HG03064 (cell line): ENCODE results near the gene ZNF512.
"Not testable (repeated sequence)": the region's sequence is repeated elsewhere in the genome, so short reads cannot be mapped to it uniquely, and the experiment has no call there.

ENCODE experiments used
- ATAC-seq: cut with Tn5 transposase; IDR thresholded peaks from one replicate; pipeline ENCODE4 v1.9.1; 2021; ENCODE audit warnings: low read depth; ENCODE audit not compliant: unreplicated experiment

Gene ZNF512

DNA sequence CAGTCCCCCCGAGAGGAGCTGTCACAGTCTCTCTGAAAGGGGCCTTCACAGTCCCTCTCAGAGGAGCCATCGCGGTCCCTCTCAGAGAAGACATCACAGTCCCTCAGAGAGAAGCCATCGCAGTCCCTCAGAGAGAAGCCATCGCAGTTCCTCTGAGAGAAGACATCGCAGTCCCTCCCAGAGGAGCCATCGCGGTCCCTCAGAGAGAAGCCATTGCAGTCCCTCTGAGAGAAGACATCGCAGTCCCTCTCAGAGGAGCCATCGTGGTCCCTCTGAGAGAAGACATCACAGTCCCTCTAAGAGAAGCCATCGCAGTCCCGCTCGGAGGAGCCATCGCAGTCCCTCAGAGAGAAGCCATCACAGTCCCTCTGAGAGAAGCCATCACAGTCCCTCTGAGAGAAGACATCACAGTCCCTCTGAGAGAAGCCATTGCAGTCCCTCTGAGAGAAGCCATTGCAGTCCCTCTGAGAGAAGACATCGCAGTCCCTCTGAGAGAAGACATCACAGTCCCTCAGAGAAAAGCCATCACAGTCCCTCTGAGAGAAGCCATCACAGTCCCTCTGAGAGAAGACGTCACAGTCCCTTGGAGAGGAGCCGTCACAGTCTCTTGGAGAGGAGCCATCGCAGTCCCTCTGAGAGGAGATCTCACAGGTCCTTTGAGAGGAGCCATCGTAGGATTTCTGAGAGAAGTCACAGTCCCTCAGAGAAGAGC is 1.3 kb upstream of the ZNF512 start:
- no peak for ATAC-seq

DNA sequence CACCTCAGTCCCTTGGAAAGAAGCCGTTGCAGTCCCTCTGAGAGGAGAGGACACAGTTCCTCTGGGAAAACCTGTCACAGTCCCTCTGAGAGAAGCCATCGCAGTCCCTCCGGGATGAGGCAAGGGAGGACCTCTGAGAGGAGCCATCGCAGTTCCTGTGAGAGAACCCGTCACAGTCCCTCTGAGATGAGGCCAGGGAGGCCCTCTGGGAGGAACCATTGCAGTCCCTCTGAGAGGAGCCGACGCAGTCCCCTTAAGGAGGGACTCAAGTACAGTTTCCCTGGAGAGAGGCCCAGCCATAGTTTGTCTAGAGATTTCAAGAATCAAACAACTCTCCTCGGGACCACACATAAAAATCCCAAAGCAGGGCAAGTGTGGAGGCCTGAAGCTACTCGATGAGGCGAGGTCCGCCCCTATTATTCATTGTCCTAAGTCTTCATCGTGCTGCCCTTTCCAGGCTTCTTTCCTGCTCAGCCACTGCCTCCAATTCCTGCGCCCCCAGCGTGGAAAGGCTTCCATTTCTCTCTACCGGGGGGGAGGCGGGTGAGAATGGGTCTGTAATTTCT is 630 bp upstream of the ZNF512 start:
- ATAC-seq, result no peak

DNA sequence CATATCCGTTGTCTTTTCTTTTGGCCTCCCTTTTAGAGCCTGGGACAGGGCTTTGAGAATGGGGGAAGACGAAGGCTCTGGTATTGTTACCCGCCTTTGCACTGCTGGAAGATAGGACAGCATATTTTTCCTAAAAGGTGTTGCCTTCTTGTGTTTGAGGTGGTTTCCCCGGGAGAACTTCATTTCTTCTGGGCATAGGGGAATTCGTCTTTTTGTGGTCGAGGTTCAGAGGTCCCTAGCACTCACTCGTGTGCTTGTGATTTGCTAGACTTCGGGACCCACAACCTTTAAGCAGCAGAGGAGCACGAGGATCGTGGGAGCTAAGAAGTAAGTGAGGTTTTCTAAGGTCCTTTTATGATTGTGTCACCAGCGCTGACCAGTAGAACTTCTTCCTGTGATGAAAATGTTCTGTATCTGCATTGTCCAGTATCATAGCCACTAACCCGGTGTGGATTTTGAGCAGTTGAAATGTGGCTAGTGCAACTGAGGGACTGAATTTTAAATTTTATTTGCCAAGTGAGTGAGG is 611 bp downstream of the ZNF512 start:
- no peak for ATAC-seq

DNA sequence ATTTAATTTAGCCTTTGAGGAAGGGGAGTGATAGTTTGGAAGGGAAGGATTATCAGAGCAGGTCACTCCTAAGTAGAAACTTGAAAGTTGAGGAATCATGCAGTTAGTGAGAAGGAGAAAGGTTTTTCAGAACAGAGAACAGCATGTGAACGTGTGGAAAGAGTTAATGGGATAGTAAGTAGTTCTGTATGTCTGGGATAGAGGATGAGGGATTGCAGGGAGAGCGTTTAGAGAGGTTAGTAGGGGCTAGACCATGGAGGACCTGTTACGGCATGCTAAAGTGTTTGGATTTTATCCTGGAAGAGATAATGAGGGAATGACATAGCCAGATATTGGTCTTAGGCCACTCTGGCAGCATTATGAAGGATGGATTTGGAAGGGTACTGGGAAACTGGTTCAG is 1.8 kb downstream of the ZNF512 start:
- ATAC-seq, result no peak

DNA sequence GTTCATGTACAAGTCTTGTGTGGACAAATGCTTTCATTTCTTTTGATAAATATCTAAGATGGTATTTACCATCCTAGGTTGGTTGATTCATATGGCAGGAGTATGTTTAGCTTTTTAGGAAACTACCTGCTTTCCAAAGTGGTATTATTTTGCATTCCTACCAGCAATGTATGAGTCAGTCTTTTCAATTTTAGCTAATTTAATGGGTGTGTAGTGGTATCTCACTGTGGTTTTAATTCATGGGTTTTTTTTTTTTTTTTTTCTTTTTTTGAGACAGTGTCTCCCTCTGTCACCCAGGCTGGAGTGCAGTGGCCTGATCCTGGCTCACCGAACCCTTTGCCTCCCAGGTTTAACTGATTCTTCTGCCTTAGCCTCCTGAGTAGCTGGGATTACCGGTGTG is 4.2 kb downstream of the ZNF512 start:
- ATAC-seq, result no peak

DNA sequence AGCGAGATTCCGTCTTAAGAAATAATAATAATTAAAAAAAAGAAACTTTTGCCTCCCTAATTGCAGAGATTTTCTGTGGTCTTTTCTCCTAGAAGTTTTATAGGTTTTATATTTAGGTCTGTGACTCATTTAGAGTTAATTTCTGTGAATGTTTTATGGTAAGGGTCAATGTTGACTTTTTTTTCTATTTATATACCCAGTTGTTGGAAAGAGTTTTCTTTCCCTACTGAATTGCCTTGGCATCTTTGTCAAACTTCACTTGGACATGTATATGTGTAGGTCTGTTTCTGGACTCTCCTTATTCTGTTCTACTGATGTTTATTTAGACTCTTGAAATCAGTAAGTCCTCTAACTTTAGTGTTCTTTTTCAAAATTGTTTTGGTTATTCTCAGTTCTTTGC is 5.5 kb downstream of the ZNF512 start:
- ATAC-seq, result no peak

DNA sequence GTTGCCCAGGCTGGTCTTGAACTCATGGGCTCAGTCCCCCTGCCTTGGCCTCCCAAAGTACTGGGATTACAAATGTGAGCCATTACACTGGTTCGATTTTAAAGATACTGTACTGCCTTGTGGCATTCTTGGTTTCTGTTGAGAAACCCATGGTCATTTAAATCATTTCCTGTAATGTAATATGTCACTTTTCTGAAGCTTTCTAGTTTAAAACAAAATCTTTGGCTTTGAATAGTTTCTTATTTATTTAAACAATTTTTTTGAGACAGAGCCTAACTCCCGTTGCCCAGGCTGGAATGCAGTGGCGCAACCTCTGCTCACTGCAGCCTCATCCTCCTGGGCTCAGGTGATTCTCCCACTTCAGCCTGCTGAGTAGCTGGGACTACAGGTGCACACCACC is 8.9 kb downstream of the ZNF512 start:
- no peak for ATAC-seq

DNA sequence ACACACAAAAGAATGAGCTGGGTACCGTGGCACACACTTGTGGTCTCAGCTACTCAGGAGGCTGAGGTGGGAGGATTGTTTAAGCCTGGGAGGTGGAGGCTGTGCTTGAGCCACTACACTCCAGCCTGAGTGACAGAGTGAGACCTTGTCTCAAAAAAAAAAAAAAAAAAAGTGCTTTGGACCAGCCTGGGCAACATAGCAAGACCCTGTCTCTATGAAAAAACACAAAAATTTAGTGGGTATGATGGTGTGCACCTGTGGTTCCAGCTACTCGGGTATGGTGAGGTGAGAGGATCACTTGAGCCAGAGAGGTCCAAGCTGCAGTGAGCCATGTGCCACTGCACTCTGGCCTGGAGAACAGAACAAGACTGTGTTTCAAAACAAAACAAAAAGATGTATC is 10.4 kb downstream of the ZNF512 start:
- no peak for ATAC-seq

DNA sequence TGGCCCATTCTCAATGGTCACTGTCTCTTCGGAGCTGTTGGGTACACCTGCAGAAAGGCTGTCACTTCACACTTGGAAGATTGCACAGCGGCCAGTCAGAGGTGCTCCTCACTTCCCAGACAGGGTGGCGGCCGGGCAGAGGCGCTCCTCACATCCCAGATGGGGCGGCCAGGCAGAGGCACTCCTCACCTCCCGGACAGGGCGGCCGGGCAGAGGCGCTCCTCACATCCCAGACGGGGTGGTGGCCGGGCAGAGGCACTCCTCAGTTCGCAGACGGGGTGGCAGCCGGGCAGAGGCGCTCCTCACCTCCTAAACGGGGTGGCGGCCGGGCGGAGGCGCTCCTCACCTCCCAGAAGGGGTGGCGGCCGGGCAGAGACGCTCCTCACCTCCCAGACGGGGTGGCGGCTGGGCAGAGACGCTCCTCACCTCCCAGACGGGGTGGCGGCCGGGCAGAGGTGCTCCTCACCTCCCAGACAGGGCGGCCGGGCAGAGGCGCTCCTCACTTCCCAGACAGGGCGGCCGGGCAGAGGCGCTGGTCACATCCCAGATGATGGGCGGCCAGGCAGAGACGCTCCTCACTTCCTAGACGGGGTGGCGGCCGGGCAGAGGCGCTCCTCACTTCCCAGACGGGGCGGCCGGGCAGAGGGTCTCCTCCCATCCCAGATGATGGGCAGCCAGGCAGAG is 11.3 kb downstream of the ZNF512 start:
- ATAC-seq, result not testable (repeated sequence)

DNA sequence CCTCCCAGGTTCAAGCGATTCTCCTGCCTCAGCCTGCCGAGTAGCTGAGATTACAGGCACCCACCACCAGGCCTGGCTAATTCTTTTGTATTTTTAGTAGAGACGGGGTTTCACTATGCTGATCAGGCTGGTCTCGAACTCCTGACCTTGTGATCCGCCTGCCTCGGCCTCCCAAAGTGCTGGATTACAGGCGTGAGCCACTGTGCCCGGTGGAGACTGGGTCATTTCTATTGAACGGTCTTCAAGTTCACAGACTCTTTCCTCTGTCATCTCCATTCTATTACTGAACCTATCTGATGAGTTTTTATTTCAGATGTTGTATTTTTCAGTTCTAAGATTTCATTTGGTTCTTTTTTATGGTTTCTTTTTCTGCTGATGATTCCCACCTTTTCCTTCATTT is 12.6 kb downstream of the ZNF512 start:
- ATAC-seq, result not testable (repeated sequence)

DNA sequence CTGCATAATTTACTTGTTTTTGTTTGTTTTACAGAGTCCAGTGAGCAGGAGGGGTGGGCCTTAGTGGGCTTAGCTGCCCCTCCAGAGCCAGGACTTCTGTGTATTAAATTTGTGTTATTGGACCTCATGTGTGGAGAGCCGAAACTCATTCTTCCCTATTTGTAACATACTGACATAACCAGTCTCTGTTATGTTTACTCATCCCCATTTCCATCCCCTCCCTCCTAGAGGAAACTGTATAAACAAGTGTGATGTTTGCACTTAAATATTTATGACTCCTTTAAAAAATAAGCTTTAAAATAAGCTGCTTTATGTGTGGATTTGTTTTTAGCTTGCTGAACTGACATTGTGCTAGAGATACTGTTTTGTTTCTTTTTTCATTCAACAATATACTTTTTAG is 13.8 kb downstream of the ZNF512 start:
- ATAC-seq, result no peak

DNA sequence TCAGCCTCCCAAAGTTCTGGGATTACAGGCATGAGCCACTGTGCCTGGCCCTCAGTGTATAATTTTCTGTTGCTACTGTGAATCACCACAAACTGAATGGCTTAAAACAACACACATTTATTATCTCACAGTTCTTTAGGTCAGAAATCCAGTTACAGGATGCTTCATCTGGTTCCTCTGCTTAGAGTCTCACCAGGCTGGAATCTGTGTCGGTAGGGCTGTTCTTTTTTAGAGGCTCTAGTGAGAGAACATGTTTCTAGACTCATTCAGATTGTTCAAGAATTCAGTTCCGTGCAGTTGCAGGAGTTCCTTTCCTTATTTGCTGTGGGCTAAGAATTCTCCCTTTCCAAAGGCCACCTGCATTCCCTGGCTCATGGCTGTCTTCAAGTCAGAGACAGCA is 23.8 kb downstream of the ZNF512 start:
- no peak for ATAC-seq

DNA sequence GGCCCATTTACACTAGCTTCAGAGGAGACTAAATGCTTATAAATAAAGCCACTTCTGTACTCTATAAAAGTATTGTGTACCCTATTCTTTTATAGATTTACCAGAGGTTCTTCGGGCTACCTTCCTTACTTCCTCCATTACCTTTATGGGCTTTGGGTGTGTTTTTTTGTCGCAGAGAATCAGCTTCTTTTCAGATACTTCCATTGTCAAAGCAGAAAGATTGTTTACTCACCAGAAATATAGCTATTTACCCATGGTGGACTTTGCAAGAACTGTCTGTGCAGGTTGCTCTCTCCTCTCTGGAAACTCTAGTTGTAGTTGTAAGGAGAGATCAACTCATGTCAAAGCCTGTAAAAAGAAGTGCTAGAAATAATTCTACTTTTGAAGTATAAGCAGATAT is 31.1 kb downstream of the ZNF512 start:
- ATAC-seq, result no peak

DNA sequence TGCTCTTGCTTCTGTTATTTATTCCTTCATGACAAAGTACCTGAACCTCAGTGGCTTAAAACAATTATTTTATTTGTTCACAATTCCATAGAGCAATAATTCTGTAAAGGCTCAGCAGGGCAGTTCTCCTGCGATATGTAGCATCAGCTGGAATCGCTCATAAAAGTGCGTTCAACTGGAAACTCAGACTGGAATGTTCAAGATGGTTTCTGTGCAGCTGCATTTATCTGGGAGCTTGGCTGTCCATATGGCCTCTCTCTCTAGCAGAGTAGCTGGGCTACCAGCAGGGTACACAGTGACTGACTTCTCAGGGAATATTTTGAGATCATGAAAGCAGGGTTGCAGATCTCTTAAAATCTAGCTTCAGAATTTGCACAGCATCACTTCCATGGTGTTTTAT is 32.5 kb downstream of the ZNF512 start:
- no peak for ATAC-seq

DNA sequence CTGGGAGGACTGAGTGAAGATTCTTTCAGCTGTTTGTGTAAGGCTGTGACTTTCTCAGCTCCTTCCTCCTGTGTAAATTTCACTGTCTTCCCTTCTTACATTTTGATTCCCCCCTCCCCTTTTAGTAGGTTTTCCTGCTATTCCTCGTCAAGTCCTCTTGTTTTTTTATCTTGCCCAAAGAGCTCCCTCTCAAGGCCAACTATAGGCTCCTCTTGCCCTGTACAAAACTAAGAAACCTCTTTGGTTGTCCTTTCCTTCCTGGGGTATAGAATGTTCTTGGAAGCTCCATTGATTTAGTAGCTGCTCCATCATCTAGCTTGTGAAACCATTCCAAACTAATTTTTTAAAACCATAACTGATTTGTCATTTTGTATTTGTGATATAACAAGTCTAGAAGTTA is 38.7 kb downstream of the ZNF512 start:
- no peak for ATAC-seq

DNA sequence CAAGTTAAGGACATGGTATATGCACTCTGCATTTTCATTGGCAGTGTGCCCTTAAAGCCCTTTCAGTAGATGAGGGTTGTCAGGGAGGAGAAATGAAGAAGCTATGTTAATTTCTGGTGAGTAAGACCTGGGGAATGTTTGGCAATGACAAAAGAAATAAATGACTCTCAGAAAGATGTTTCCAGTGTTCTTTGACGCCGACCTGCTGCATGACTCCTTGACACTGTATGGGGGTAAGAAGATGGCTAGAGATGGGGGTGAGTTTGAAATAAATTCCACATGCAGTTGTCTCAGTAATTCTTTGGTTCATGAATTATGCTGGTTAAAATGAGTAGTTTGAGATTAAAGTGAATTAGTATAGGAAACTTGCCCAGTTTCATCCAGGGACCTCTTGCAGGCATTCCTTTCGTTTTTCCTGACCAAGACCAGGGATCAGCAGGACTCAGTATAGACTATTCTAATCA is 40.1 kb downstream of the ZNF512 start:
- no peak for ATAC-seq

DNA sequence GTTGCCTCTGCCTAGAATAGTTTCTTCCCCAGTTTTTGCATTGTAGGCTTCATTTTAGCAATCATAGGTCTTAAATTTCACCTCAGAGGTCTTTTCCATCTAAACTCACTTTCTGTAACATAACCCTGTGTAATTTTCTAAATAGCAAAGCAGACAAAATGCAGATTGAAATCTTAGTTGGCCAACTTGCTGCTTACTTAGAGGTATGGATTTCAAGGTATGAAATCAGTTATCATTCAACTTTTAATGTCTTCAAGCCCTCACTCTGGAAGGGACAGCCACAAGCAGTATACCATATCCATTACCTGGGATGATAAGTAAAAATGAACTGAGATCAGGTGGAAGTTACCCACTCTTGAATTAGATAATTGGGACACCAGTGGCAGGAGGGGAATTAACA is 42.1 kb downstream of the ZNF512 start:
- no peak for ATAC-seq

DNA sequence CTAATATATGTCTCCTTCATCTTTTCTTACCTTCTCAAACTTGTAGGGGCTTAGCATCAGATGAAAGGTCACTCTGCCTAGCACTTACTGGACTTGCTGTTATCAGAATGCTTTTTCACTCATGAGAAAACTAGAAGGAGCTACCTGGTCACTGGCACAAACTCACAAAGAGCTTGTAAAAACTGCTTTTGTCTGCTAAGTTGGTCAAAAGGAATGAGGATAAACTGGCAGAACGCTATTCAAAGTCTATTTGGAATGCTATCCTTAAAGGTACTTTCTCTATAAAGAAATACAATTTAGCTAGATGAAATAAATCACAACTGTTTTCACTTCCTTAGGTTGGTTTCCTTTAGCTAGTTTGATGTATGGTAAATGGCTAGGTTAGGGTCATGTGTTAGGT is 43.5 kb downstream of the ZNF512 start:
- ATAC-seq, result not testable (repeated sequence)

DNA sequence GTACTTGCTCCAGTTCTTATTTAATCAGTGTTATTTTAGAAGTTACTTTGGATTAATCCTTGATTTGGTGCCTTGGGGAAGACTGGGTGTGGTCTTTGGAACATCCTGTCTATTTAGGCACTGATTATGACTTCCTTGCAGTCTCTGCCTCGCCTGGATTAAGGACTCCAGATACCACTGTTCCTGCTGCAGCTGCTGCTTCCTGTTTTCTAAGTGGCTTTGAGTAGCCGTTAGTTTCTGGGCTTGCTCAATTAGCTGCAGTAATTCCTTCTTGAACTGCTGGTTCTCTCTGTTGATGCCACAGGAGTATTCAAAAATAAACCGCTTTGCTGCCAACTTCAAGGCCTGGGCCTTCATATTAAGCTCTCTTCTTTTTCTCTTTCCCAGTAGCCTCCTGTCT is 44.1 kb downstream of the ZNF512 start:
- ATAC-seq, result not testable (repeated sequence)

DNA sequence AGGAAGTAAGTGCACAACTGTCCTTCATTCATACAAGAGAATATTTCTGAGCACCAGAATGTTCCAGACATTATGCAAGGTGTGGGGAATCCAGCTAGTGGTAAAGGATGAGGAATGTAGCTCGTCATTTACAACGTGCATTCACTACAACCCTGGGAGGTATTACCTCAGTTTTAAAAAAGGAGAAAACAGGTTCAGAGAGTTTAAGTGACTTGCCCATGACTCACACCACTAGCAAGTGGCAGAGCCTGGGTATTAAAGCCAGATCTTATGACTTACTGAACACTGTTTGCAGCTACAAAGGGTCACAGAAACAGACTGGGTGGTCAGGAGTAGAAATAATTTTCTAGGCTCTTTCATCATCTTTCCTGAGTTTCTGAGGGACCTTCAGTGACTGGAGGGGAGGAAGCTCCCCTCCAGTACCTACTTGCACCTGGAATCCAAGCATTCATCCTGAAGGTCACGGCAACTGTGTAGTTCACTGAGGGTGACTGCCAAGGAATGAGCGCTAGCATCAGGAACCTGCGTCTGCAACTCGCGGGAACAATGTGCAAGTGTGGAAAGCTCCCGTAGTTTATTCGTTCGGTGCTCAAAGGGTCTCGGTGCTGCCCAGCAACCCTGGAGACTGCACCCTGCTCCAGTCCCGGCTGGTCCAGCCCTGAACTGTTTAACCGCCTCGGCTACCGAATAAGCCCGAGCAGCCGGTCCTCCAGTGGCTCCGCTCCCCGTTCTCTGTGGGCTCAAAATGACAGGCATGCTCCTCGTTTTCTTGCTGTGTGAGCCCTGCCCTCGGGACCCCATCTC is 45.3 kb downstream of the ZNF512 start:
- ATAC-seq, result peak; percentile 14
